ENCODE data around the gene CAPN12. TPM values are rescaled to one million over a fixed set of nuclear protein-coding genes. Genes with fewer than 3 reads are reported as not detected.

Gene CAPN12
- total and polyA plus RNA-seq, 2 of the 8 experiments (the other 6 are each of a cell fraction or from before 2014, with no cell fraction given) = 8.8 to 20.0 TPM

GRCh38 chr19:38702278-38702677, 42.0 kb downstream of the CAPN12 start:
- no peak overlapping the region for H4K8ac ChIP-seq (ENCODE audit: extremely low read depth, insufficient read depth, low read length)
- H3K9ac ChIP-seq (replicated peaks in 1 of 4; ENCODE audit: extremely low read depth in 1 of 4, low read depth in 3 of 4, low read length in 3 of 4) = no peak overlapping the region
- H2BK12ac ChIP-seq (ENCODE audit: low read depth, low read length) = no peak overlapping the region
- H4K20me1 ChIP-seq (replicated peaks in 1 of 2; ENCODE audit: control insufficient read depth in 1 of 2, insufficient read depth in 2 of 2, low read length in 2 of 2) = peaks cover 16 to 21% of the 10 kb centered on the region in 2 experiments
- no peak overlapping the region for H2BK15ac ChIP-seq (ENCODE audit: low read length)
- FAIRE-seq = no peak
- H3K9me3 ChIP-seq (ENCODE audit: insufficient read depth in 2 of 2, low read depth in 1 of 2, low read length in 1 of 2) = no peaks in the 10 kb centered on the region
- 95% methylated on average over 14 of the region's 14 CpGs; no CpG with 5 or more reads in 1 of the 2 experiments for WGBS, 2 experiments (ENCODE audit: extremely low coverage in 1 of 2, insufficient coverage in 1 of 2, insufficient read length in 1 of 2, insufficient replicate concordance in 2 of 2, low coverage in 1 of 2, low lambda C conversion rate in 2 of 2, missing lambda C conversion rate in 1 of 2)
- H3K79me2 ChIP-seq (ENCODE audit: control insufficient read depth in 1 of 2, insufficient read depth in 2 of 2, low read length in 2 of 2) = peaks cover 0 to 24% of the 10 kb centered on the region in 2 experiments; a peak in 2 of 4 replicates
- no peak overlapping the region for H3K27ac ChIP-seq (ENCODE audit: low read depth, low read length)
- no peak overlapping the region for H2BK20ac ChIP-seq (ENCODE audit: low read length)
- no peak overlapping the region for H4K91ac ChIP-seq (replicated peaks; ENCODE audit: insufficient read length, low read length)
- no peaks in the 10 kb centered on the region for H3K23me2 ChIP-seq (ENCODE audit: low read depth, low read length)
- TF ChIP-seq CTBP2 (IDR thresholded peaks at IDR 0.05; ENCODE audit: borderline replicate concordance, insufficient read depth, insufficient read length, low read length) (no peak), RNF2 (IDR thresholded peaks at IDR 0.05; ENCODE audit: borderline replicate concordance, low read depth, low read length, missing control alignments, poor library complexity, severe bottlenecking) (no peak), RBBP5 (IDR thresholded peaks at IDR 0.05; ENCODE audit: borderline replicate concordance, low read depth, low read length) (no peak), YY1 (IDR thresholded peaks at IDR 0.05; ENCODE audit: low read depth, low read length) (no peak), POLR2AphosphoS5 (IDR thresholded peaks at IDR 0.05; ENCODE audit: low read depth, low read length) (no peak), TAF1 (IDR thresholded peaks at IDR 0.05; ENCODE audit: low read depth, low read length) (no peak), KDM5A (IDR thresholded peaks at IDR 0.05; ENCODE audit: low read length) (no peak), HDAC6 (IDR thresholded peaks at IDR 0.05; ENCODE audit: low read depth, low read length) (no peak), EGR1 (IDR thresholded peaks at IDR 0.05; ENCODE audit: borderline replicate concordance, low read depth, low read length) (no peak), MAFK (IDR thresholded peaks at IDR 0.05; ENCODE audit: low read depth, low read length) (no peak), SP4 (IDR thresholded peaks at IDR 0.05; ENCODE audit: low read length) (no peak)
- H3K56ac ChIP-seq (replicated peaks; ENCODE audit: insufficient read length, low read depth, low read length) = no peak overlapping the region
- H2BK120ac ChIP-seq (replicated peaks; ENCODE audit: low read depth, low read length) = no peak overlapping the region
- H3K79me1 ChIP-seq (ENCODE audit: low read depth, low read length) = peaks cover 20% of the 10 kb centered on the region
- H3K36me3 ChIP-seq (ENCODE audit: control insufficient read depth in 2 of 4, insufficient read depth in 4 of 4, low read length in 3 of 4) = peaks cover 32 to 59% (median 41%) of the 10 kb centered on the region in 4 experiments
- no peak overlapping the region for H2AK5ac ChIP-seq (ENCODE audit: low read depth, low read length)
- no peak overlapping the region for H3K4me2 ChIP-seq (ENCODE audit: insufficient read depth in 1 of 2, low read depth in 2 of 2, low read length in 2 of 2)
- DNase-seq (ENCODE audit: low read depth in 1 of 2, low spot score in 2 of 2) = no peak
- H2BK5ac ChIP-seq (ENCODE audit: low read depth, low read length) = no peak overlapping the region; the same call in 1 of the 2 replicates
- no peak overlapping the region for H3K18ac ChIP-seq (ENCODE audit: extremely low read depth, low read length)
- H2AFZ ChIP-seq (ENCODE audit: low read length) = no peak overlapping the region
- POLR2A ChIA-PET (ENCODE audit: partially characterized antibody) = interaction anchor here (0.6 to 3.2 kb wide), 4 partner anchors 9 to 170 kb away, joined by 3 to 9 read pairs (median 6); no protein-coding TSS in a partner anchor
- H3K14ac ChIP-seq (ENCODE audit: insufficient read length) = no peak overlapping the region
- no peak overlapping the region for H3K23ac ChIP-seq (ENCODE audit: insufficient read length)
- CTCF ChIA-PET (ENCODE audit: partially characterized antibody) = interaction anchor here (0.6 to 6.2 kb wide), 6 partner anchors 17 to 150 kb away, joined by 3 to 39 read pairs (median 4); no protein-coding TSS in a partner anchor
- no peak overlapping the region for H4K5ac ChIP-seq (ENCODE audit: insufficient read length, low read depth, low read length)
- H3K4ac ChIP-seq (replicated peaks; ENCODE audit: insufficient read length, low read depth, low read length) = no peak overlapping the region
- H3K4me3 ChIP-seq (ENCODE audit: extremely low read depth in 1 of 4, insufficient read depth in 2 of 4, low read depth in 3 of 4, low read length in 4 of 4) = no peak overlapping the region
- H3K4me1 ChIP-seq (replicated peaks in 1 of 4; ENCODE audit: control insufficient read depth in 3 of 4, insufficient read depth in 4 of 4, low read length in 3 of 4) = peaks cover 0 to 13% (median 9%) of the 10 kb centered on the region in 4 experiments; a peak in 5 of 7 replicates
- H3K27me3 ChIP-seq (replicated peaks in 1 of 4; ENCODE audit: control insufficient read depth in 3 of 4, extremely low read depth in 1 of 4, insufficient read depth in 3 of 4, low read length in 3 of 4) = no peaks in the 10 kb centered on the region; a peak in 1 of 7 replicates
